SKM-1 treated with dmso at 0.1 percent for 144 hours (cell line): ENCODE measurements around the gene MATCAP1.

Source experiments
- DNase-seq: peaks from one replicate; lab custom pipeline; 2025; ENCODE audit not compliant: unreplicated experiment; lab: John Stamatoyannopoulos, UW

MATCAP1 gene

DNA sequence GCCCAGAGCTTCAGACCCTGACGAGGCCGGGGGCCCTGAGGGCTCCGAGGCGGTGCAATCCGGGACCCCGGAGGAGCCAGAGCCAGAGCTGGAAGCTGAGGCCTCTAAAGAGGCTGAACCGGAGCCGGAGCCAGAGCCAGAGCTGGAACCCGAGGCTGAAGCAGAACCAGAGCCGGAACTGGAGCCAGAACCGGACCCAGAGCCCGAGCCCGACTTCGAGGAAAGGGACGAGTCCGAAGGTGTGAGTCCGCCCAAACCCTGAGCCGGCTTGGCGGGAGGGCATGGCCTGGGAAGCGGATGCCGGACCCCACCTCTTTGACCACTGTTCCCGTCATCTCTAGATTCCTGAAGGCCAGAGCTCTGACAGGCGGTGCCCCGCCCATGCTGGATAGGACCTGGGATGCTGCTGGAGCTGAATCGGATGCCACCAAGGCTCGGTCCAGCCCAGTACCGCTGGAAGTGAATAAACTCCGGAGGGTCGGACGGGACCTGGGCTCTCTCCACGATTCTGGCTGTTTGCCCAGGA is 9.0 kb downstream of the MATCAP1 start:
- DNase-seq: no peak

DNA sequence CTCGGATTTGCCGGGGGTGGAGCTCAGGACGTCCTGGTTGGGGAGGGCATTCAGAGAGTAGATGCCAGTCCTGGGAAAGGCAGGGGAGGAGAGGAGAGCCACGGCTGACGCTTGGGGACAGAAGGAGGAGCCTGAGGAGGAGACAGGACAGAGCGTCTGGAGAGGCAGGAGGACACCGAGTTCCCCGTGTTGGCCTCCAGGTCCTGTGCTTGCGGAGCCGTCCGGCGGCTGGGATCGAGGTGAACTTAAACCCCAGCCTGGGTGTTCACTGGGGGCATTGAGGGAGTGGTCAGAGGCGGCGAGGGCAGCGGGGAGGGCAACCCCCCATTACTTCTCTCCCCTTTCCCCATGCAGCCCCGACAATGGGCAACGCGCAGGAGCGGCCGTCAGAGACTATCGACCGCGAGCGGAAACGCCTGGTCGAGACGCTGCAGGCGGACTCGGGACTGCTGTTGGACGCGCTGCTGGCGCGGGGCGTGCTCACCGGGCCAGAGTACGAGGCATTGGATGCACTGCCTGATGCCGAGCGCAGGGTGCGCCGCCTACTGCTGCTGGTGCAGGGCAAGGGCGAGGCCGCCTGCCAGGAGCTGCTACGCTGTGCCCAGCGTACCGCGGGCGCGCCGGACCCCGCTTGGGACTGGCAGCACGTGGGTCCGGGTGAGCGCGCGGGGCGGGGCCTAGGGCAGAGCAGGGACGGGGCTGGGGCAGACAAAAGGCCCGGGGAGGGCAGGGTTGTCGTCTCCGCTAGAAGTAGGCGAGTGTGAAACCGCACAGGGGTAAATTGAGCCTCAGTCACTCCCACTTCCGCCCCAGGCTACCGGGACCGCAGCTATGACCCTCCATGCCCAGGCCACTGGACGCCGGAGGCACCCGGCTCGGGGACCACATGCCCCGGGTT is 9.7 kb downstream of the MATCAP1 start:
- no peak for DNase-seq

DNA sequence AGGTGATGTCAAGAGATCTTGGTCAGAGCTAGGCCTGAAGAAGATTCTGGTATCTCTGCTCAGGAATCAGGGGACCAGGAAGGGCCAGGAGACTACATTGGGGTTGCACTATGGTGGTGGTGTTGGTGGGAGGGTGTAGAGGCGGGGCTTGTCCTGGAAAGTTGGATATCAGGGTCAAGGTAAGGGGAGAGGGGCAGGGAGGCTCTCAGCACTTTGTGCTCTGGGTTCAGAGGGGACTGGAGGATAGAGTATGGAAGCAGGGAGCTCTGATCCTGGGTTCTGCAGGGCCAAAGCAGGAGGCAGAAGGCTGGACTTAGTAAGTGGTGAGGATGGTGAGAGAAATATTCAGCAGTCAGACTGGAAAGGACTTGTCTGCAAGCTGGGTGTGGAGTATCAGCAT is 10.4 kb downstream of the MATCAP1 start:
- no peak for DNase-seq

DNA sequence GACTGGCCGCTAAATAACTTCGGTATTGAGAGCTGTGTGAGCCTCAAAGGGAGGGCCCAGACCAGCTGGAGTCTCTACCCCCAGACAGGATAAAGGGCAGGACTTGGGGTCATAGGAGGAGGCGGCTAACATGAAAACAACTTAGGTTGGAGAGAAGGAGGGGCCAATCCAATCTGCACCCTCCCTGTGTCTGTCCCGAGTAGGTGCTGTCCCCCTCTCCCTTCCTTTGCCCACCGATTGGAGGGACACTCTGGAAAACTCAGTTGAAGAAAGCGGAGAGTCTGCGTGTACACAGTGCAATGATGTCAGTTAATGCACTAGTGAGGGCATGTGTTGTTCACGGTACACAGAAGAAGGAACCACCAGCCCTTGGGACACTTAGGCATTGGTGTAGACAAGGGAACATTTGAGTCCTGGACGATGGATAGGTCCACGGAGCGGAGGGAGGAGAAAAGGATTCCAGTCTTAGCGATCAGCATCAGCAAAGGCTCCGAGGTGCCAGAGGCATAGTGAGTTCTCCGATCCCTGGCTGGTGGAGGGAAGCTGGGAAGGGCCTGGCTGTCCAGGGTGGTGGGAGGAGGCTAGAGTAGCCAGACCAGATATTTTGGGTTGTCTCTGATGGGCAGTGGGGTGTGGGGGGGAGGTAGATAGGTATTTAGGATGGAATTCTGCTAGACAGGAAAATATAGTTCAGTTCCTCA is 12.7 kb downstream of the MATCAP1 start:
- DNase-seq: no peak

DNA sequence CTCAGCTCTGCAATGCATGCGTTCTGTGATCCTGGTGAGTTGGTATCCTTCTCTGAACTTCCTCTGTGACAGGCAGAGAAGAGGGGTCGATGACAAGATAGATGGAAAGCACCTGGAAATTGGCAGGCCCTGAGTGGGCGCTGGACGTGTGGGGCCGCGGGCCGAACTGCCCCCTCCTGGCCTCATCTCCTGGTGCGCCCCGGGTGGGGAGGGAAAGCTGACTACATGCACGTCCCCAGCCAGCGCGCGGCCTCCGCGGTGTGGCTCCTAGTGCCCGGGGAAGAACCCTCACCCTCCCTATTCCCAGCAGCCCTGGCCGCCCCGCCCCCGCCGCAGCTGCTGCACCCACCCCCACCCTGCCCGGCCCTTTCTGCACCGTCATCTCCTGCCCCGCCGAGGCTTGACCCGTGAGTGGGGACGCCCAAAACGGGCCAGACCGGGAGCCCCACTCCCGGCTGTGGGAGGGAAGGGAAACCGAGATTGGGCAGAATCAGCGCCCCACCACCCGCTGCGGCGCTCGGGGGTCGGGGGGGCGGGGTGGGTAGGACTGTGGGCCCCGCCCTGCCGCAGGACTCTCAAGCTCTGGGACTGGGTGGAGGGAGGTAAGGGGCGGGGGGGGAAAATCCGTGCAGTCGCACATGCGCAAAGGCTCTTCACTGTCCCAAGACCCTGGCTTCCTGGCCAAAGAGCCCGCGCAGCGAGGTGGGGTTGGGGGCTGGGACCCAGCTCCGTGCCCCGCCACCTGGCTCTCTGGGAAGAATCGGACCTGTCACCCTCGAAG is 13.4 kb downstream of the MATCAP1 start, which contains the start of gene NOL3:
Gene NOL3, plus strand, starts transcription at position 371 of the 781 bp plus-strand sequence.
- no peak for DNase-seq

DNA sequence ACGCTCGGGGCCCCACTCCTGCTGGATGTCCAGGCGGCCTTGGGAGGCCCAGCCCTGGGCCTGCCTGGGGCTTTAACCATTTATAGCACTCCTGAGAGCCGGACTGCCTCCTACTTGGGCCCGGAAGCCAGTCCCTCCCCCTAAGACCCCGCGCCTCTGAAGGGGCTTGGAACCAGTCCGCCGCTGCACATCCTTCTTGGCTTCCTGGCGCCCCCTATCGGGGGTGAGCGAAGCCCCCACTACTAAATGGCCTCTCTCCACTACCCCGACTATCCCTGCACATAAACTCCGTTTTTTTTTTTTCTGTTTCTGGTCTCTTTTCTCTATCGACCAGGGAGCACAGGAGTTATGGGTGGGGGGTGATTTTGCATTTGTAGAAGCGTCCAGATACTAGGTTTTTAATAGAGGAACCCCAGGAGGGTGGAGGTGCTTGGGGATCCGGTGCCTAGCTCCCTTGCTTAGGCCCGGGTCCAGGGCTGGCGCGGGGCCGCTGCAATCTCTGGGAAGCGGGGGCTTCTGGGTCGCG is 14.1 kb downstream of the MATCAP1 start:
- DNase-seq: no peak

DNA sequence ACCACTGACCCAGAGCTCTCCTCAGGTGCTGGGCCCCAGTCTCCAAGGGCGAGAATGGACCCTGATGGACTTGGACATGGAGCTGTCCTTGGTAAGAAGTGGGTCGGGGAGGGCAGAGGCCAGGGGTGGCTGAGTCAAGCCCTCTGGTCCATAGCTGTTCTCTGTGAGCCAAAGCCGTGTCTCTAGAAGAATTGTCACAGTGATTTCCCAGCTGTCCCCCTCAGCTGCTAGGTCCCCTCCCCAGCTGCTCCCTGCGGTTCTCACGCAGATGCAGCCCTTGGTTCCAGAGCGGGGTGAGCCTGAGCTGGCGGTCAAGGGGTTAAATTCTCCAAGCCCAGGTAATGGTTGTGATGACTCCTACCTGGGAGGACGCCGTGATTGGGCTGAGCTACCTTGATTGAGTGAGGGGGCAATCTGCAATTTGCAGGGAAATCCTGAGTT is 14.7 kb downstream of the MATCAP1 start:
- DNase-seq: no peak

DNA sequence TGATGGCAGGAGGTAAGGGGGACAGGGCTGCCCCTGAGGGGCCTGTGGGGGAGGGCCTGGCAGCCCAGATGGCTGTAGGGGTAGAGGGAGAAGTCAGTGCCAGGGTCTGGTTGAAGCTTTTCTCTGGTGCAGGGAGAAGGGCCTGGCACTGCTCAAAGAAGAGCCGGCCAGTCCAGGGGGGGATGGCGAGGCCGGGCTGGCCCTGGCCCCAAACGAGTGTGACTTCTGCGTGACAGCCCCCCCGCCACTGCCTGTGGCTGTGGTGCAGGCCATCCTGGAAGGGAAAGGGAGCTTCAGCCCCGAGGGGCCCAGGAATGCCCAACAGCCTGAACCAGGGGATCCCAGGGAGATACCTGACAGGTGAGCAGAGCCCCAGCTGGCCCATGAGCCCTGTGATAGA is 16.2 kb downstream of the MATCAP1 start:
- no peak for DNase-seq

DNA sequence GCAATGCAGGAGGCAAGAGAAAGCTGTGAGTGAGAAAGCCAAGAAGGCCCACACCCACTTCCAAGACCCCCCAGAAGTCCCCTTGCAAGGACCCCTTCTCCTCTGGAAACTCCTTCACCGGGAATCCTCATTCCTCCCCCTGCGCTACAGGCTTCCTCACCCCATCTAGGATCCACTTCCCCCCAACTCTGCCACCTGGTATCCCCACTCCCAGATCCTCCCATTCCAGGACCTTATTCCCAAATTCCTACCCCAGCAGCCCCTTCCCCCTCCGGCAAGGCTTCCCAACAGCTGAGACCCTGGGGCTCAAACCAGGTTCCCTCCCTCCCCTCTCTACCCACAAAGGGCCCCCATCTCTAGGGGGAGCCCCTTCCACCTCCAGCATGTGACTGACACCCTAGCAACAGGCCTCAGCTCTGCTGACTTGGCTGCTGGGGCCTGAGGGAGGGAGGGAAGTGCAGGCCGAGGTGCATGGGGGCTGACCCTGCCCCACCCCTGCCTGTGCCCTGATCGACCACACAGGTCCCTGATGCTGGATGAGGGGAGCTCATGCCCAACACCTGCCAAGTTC is 17.1 kb downstream of the MATCAP1 start:
- DNase-seq: no peak

DNA sequence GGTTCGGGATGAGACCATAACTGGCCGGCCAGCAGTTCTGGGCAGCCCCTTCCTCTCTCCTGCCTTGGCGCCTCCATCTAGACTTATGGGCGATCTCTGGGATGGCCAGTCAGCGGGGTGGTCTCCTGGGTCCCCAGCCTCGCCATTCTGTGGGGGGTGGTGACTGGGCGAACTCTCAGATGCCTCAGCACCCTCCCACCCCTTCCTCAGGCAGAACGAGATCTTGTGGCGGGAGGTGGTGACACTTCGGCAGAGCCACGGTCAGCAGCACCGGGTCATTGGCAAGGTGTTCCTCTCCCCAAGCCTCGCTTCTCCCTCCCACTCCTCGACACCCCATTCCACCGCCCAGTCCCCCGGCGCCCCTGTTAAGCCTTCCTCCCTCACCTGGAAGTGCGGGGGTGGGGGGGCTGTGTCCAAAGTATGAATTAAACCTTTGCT is 17.6 kb downstream of the MATCAP1 start:
- no peak for DNase-seq

DNA sequence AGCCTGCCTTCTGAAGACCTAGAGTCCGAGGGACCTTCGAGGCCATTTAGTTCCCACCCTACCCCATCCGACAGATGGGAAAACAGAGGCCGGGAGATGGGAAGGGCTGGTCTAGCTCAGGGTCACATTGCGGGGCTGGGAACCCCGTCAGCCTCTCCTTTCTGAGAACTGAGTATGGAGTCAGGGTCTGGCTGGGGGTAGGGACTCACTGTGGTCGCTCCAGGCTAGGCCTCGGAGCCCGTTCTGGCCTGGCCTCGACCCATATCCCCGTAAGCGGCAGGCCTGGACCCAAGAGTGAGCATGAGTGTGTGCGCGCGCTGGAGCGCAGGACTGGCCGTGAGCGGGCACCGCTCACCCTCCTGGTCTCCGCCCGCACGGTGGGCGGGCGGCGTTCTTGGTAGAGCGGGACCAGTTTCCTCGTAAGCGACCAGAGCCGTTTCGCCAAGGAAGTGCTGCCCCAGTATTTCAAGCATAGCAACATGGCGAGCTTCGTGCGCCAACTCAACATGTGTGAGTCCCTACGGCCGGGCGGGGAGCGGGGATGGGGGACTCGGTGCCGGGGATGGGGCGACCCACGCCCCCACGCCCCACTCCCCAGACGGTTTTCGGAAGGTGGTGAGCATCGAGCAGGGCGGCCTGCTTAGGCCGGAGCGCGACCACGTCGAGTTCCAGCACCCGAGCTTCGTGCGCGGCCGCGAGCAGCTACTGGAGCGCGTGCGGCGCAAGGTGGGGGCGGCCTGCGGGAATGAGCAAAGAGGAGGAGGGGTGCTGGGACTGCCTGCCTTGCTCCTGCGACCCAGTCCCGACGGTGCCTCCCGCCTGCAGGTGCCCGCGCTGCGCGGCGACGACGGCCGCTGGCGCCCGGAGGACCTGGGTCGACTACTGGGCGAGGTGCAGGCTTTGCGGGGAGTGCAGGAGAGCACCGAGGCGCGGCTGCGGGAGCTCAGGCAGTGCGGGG is 18.4 kb downstream of the MATCAP1 start:
- DNase-seq: no peak

DNA sequence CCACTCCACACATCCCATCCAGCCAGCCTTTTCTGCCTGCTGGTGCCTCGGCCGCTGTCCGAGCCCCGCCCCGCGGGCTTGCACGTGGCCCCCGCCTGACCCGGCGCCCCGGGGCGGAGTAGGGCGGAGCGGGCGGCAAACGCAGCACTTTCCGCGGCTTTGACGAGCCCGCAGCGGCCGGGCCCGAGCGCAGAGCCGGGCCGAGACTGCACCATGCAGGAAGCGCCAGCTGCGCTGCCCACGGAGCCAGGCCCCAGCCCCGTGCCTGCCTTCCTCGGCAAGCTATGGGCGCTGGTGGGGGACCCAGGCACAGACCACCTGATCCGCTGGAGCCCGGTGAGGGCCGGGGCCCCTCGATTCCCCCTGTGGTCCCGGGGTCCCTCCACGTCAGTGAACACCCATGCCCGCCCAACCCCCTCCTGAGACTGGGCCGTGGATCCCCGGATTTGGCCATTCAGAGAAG is 19.1 kb downstream of the MATCAP1 start, which contains the start of gene HSF4:
Gene HSF4, plus strand, starts transcription at position 147 of the 463 bp plus-strand sequence. Its CDS starts 67 bp downstream, at position 214.
- DNase-seq: no peak

DNA sequence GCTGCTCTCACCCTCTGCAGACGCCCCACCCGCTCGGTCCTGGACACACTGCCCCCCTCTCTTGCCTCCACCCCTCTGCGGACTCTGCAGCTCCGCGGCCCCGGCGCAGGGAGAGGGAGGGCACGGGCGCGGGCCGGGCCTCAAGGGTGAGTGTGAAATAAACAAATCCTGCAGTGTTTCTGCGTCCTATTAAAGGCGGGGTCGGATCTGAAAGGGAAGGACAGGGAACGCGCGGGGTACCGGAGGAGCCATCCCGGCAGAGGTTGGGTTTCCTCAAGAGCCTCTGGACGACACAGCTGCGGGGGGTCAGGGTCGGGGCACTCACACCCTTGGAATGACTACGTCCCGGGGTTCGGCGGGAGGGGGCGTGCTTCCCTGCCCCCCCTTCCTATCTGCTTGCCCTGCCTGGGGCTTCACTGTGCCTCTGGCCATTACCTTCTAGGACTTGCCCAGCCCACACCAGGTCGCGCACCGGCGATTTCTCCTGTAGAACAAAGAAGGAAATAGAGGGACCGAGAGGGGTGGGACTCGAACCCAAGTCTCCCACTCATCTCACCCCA is 19.7 kb downstream of the MATCAP1 start:
- DNase-seq: no peak

DNA sequence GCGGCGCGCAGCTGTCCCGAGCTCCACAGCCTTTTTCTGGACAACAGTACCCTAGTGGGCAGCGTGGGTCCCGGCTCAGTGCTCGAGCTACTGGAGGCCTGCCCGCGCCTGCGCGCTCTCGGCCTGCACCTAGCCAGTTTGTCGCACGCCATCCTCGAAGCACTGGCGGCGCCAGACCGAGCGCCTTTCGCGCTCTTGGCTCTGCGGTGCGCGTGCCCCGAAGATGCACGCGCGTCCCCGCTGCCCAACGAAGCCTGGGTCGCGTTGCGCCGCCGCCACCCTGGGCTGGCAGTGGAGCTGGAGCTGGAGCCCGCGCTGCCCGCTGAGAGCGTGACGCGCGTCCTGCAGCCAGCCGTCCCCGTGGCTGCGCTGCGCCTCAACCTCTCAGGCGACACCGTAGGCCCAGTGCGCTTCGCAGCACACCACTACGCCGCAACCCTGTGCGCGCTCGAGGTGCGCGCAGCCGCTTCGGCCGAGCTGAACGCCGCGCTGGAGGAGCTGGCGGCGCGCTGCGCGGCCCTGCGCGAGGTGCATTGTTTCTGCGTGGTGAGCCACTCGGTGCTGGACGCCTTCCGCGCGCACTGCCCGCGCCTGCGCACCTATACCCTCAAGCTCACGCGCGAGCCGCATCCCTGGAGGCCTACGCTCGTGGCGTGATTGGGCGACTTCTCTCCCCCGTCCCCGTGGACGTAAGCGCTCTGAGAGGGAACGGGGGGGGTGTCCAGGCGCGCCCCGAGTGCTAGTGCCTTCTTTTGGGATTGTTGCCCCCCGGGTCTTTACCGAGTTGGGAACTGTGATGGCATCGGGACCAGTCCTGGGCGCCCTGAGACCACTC is 20.4 kb downstream of the MATCAP1 start:
- DNase-seq: no peak

DNA sequence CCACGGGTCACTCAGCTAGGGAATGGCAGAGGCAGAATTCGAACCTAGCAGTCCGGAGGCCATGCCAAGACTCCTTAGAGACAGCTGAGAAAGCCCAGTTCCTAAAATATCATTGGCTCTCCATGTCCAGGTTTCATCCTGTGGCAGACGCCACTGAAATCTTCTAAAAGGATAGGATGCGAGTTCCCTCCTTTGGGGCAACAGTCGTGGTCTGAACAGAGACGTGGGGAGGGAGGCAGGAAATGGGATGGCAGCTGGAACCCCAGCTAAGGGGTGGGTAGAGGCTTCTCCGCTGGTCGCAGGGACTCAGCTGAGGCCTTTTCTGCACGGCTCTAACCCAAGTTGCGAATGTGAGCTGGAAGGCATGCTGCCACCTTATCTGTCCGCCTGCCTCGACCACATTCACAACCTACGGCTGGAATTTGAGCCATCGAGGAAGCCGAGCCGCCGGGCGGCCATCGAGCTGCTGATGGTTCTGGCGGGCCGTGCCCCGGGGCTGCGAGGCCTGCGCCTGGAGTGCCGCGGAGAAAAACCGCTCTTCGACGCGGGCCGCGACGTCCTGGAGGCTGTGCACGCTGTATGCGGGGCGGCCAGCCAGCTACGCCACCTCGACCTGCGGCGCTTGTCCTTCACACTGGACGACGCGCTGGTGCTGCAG is 21.1 kb downstream of the MATCAP1 start:
- no peak for DNase-seq

DNA sequence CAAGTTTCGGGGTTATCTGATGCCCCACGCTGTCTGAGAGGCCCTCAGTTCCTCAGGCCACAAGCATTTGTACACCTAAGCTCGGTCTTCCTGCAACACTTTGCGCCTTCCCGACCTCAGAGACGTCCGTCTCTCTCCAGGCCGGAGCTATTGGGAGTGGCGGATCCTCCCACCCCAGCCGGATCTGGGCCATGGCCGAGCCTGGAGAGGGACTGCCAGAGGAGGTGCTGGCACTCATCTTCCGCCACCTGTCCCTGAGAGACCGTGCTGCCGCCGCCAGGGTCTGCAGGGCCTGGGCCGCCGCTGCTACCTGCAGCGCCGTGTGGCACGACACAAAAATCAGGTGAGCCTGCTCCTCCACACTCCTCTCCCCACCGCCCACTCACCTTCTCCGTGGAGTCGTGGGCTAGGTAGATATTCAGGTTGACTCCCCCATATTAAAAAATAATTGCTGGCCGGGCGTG is 22.1 kb downstream of the MATCAP1 start:
- no peak for DNase-seq
